Suprapubic skin (tissue), 4 donors: ENCODE data around the gene MPP3. TPM values are rescaled to one million over a fixed set of nuclear protein-coding genes. Genes with fewer than 3 reads are reported as not detected.

ENCODE experiments used
- DNase-seq, 2 donors: peaks; one replicate each; pipeline ENCODE4 v3.0.0-alpha.2; 2019; ENCODE audit warnings: low spot score in 2 of 2
- H3K27ac ChIP-seq: fragments of 200-600 bp; sonication (generic); one replicate; pipeline ENCODE4 v1.5.1; 2019
- H3K27me3 ChIP-seq: fragments of 200-600 bp; sonication (generic); one replicate; pipeline ENCODE4 v1.5.1; 2019
- H3K36me3 ChIP-seq: fragments of 200-600 bp; sonication (generic); one replicate; pipeline ENCODE4 v1.5.1; 2019
- H3K4me1 ChIP-seq: fragments of 200-600 bp; sonication (generic); one replicate; pipeline ENCODE4 v1.5.1; 2019
- H3K4me3 ChIP-seq: fragments of 200-600 bp; sonication (generic); one replicate; pipeline ENCODE4 v1.5.1; 2019; ENCODE audit warnings: mild to moderate bottlenecking
- H3K9me3 ChIP-seq: fragments of 200-600 bp; sonication (generic); one replicate; pipeline ENCODE4 v1.5.1; 2019
- EP300 ChIP-seq: sonication (generic); formaldehyde crosslinking; IDR thresholded peaks from one replicate; pipeline ENCODE4 v1.6.1; 2017; ENCODE audit warnings: antibody characterized with exemption
- POLR2A ChIP-seq, 2 donors: fragments of 450-650 bp; IDR thresholded peaks; one replicate each; pipeline ENCODE4 v1.6.1; 2017; ENCODE audit warnings: antibody characterized with exemption in 2 of 2, mild to moderate bottlenecking in 2 of 2, moderate library complexity in 2 of 2
- POLR2AphosphoS5 ChIP-seq, 3 donors: sonication (generic); formaldehyde crosslinking; IDR thresholded peaks; one replicate each; pipeline ENCODE4 v1.6.1; 2017; ENCODE audit warnings: antibody characterized with exemption in 3 of 3
- WGBS: methylation state at CpG from one replicate; pipeline ENCODE4 v1.1.5; 2018; 5-methylcytosine and 5-hydroxymethylcytosine counted together
- total RNA-seq, 4 donors: library from RNA; depleted of rRNA; stranded (reverse); fragments of >200 nt; gene quantifications; one replicate each; pipeline ENCODE4 v1.1.0, GENCODE V29; 2016
- TF ChIP-seq, protein P1 (sequence below), 2 donors: fragments of 200-600 bp in 1 of 2; fragments of 450-650 bp in 1 of 2; sonication (generic) in 1 of 2; IDR thresholded peaks; one replicate each; pipeline ENCODE4 v1.5.1; 2016 to 2019; ENCODE audit warnings: antibody characterized with exemption in 2 of 2, mild to moderate bottlenecking in 1 of 2, moderate library complexity in 1 of 2

MPP3 gene
- total RNA-seq, 4 donors from 2014 or later, result 5.4 to 8.0 (median 5.9) TPM

GRCh38 chr17:43860077-43860725 is 27.3 kb upstream of the MPP3 start:
- H3K27ac ChIP-seq, result no peak overlapping the region
- H3K4me3 ChIP-seq, result no peak overlapping the region
- H3K27me3 ChIP-seq, result peaks cover 12% of the 10 kb centered on the region
- no peaks in the 10 kb centered on the region for H3K9me3 ChIP-seq
- TF ChIP-seq POLR2A (IDR thresholded peaks at IDR 0.05) (no peak), EP300 (no peak), POLR2AphosphoS5 (IDR thresholded peaks at IDR 0.05) (no peak)
- TF ChIP-seq, protein P1, sequence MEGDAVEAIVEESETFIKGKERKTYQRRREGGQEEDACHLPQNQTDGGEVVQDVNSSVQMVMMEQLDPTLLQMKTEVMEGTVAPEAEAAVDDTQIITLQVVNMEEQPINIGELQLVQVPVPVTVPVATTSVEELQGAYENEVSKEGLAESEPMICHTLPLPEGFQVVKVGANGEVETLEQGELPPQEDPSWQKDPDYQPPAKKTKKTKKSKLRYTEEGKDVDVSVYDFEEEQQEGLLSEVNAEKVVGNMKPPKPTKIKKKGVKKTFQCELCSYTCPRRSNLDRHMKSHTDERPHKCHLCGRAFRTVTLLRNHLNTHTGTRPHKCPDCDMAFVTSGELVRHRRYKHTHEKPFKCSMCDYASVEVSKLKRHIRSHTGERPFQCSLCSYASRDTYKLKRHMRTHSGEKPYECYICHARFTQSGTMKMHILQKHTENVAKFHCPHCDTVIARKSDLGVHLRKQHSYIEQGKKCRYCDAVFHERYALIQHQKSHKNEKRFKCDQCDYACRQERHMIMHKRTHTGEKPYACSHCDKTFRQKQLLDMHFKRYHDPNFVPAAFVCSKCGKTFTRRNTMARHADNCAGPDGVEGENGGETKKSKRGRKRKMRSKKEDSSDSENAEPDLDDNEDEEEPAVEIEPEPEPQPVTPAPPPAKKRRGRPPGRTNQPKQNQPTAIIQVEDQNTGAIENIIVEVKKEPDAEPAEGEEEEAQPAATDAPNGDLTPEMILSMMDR (IDR thresholded peaks at IDR 0.05), result no peak
- peaks cover 20% of the 10 kb centered on the region for H3K4me1 ChIP-seq
- 88% methylated on average over 7 of the region's 12 CpGs for WGBS
- no peak for DNase-seq
- no peaks in the 10 kb centered on the region for H3K36me3 ChIP-seq

DNA sequence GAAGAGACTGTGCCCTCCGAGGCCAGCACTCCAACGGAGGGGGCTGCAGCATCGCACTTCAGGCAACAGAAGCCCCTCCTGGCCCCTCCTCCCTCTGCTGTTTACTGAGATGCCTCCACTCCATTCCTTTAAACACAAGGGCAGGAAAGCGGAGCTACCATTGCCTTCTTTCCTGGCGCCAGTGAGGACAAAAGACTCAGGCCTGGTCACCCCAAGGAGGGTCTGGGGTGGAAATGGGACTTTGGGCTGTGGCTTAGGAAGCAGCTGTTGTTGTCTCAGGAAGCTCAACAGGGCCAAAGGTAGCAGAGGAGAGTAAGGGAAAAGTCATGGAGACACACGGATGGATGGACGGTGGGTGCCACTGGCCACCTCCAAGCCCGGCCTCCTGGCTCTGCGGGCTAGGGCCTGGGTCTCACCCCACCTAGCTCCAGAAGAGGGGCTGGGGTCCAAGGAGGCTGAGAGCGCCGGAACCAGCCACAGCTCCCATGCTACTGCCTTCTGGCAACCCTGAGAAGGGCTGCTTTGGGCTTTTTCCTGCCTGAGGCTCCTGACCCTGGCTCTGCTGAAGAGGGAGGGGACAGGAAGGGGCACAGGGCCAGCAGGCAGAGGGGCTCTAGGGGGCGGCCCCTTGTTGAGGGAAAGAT is 25.1 kb upstream of the MPP3 start:
- no peaks in the 10 kb centered on the region for H3K9me3 ChIP-seq
- DNase-seq, result no peak
- no peak overlapping the region for H3K4me3 ChIP-seq
- H3K27me3 ChIP-seq, result peaks cover 20% of the 10 kb centered on the region
- no peak for TF ChIP-seq POLR2AphosphoS5 (IDR thresholded peaks at IDR 0.05)
- no peak overlapping the region for H3K27ac ChIP-seq
- WGBS, result 67% methylated on average over 9 of the region's 12 CpGs
- no peaks in the 10 kb centered on the region for H3K36me3 ChIP-seq
- peaks cover 20% of the 10 kb centered on the region for H3K4me1 ChIP-seq

GRCh38 chr17:43857141-43857540 is 24.2 kb upstream of the MPP3 start:
- Histone ChIP-seq H3K4me3 (no peak overlapping the region), H3K36me3 (no peaks in the 10 kb centered on the region), H3K27ac (no peak overlapping the region), H3K27me3 (peaks cover 24% of the 10 kb centered on the region), H3K4me1 (peaks cover 20% of the 10 kb centered on the region), H3K9me3 (no peaks in the 10 kb centered on the region)
- no peak for DNase-seq
- 98% methylated on average over 5 of the region's 5 CpGs for WGBS
- TF ChIP-seq POLR2AphosphoS5 (IDR thresholded peaks at IDR 0.05), result no peak
- no peak for TF ChIP-seq EP300
- no peak for TF ChIP-seq POLR2A (IDR thresholded peaks at IDR 0.05)
- TF ChIP-seq, protein P1 (IDR thresholded peaks at IDR 0.05), result no peak

- H3K9me3 ChIP-seq, result no peaks in the 10 kb centered on the region
- WGBS, result 90% methylated on average over 3 of the region's 3 CpGs
- no peak for TF ChIP-seq POLR2AphosphoS5 (IDR thresholded peaks at IDR 0.05)
- no peak for TF ChIP-seq EP300
- TF ChIP-seq, protein P1 (IDR thresholded peaks at IDR 0.05), result no peak
- no peak for TF ChIP-seq POLR2A (IDR thresholded peaks at IDR 0.05)
- H3K4me1 ChIP-seq, result peaks cover 11% of the 10 kb centered on the region
- H3K36me3 ChIP-seq, result no peaks in the 10 kb centered on the region
- no peak for DNase-seq
- no peak overlapping the region for H3K27ac ChIP-seq
- no peak overlapping the region for H3K4me3 ChIP-seq
- peaks cover 24% of the 10 kb centered on the region for H3K27me3 ChIP-seq
Measured at GRCh38 chr17:43856141-43856540, 23.2 kb upstream of the MPP3 start.

DNA sequence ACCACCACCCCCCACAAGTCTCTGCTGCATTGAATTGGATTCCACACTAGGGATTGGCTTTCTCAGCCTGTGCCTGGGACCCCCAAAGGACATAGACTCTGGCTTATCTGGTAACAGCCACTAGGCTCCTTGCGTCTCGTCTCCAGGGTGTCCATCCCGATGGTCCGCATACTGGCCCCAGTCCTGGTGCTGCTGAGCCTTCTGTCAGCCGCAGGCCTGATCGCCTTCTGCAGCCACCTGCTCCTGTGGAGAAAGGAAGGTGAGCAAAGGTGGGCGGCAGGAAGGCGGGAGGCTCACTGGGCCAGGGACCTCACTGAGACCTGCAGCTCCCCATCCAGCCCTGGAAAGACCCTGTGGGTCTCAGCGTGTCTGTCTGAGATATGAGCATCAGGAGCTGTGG is 22.1 kb upstream of the MPP3 start:
- 85% methylated on average over 9 of the region's 9 CpGs for WGBS
- Histone ChIP-seq H3K27ac (no peak overlapping the region), H3K4me1 (peaks cover under 1% of the 10 kb centered on the region), H3K9me3 (no peaks in the 10 kb centered on the region), H3K36me3 (no peaks in the 10 kb centered on the region), H3K27me3 (peaks cover 24% of the 10 kb centered on the region), H3K4me3 (no peak overlapping the region)
- DNase-seq, result no peak
- TF ChIP-seq EP300 (no peak), POLR2AphosphoS5 (IDR thresholded peaks at IDR 0.05) (no peak), POLR2A (IDR thresholded peaks at IDR 0.05) (no peak)
- TF ChIP-seq, protein P1 (IDR thresholded peaks at IDR 0.05), result no peak
